Uterus (tissue), 4 donors: ENCODE results near the gene RTP1. TPM values are rescaled to one million over a fixed set of nuclear protein-coding genes. Genes with fewer than 3 reads are reported as not detected.

Source experiments
- DNase-seq, 2 donors: peaks; one replicate each; pipeline ENCODE4 v3.0.0-alpha.2; 2019 to 2020
- H3K27ac ChIP-seq, 2 donors: fragments of 200-600 bp; sonication (generic); 1 replicate in 1 of 2; 2 replicates in 1 of 2; pipeline ENCODE4 v1.5.1; 2016 to 2018
- H3K27me3 ChIP-seq, 2 donors: fragments of 200-600 bp; sonication (generic); one replicate each; pipeline ENCODE4 v1.5.1; 2018 to 2019; ENCODE audit warnings: control low read depth in 1 of 2
- H3K36me3 ChIP-seq, 2 donors: fragments of 200-600 bp; sonication (generic); one replicate each; pipeline ENCODE4 v1.5.1; 2019; ENCODE audit warnings: control low read depth in 1 of 2
- H3K4me1 ChIP-seq, 2 donors: fragments of 200-600 bp; sonication (generic); one replicate each; pipeline ENCODE4 v1.5.1; 2018 to 2019; ENCODE audit warnings: control low read depth in 1 of 2
- H3K4me3 ChIP-seq, 2 donors: fragments of 200-600 bp; sonication (generic); 1 replicate in 1 of 2; 2 replicates in 1 of 2; pipeline ENCODE4 v1.5.1; 2018 to 2019; ENCODE audit warnings: mild to moderate bottlenecking in 1 of 2
- H3K9me3 ChIP-seq, 2 donors: fragments of 200-600 bp; sonication (generic); one replicate each; pipeline ENCODE4 v1.5.1; 2019; ENCODE audit warnings: control low read depth in 1 of 2
- CTCF ChIP-seq, 4 experiments: fragments of 200-600 bp in 2 of 4; fragments of 450-650 bp in 2 of 4; sonication (generic) in 2 of 4; IDR thresholded peaks; one replicate each; pipeline ENCODE4 v1.5.1; 2016 to 2019; ENCODE audit warnings: antibody characterized with exemption in 4 of 4, mild to moderate bottlenecking in 2 of 4, moderate library complexity in 1 of 4
- POLR2A ChIP-seq, 2 donors: fragments of 450-650 bp; IDR thresholded peaks; one replicate each; pipeline ENCODE4 v1.6.1; 2016; ENCODE audit warnings: antibody characterized with exemption in 2 of 2, mild to moderate bottlenecking in 1 of 2, moderate library complexity in 1 of 2
- intact Hi-C: fragments of 100-400 bp; cut with DNase I; formaldehyde crosslinking; loops from one replicate; pipeline ENCODE4 v1.15.1; 2023; ENCODE audit warnings: low total_unique reads
- total RNA-seq, 4 donors: library from RNA; depleted of rRNA in 3 of 4; stranded (reverse); fragments of >200 nt in 3 of 4; gene quantifications; one replicate each; pipeline versions ENCODE4 v1.1.0 to v1.2.4, GENCODE V29; 2014 to 2023
- donor health status: DM: yes; HTN: yes; CAD: no.

RTP1 gene
- total RNA-seq, 4 donors from 2014 or later, result not detected

- Histone ChIP-seq H3K27me3 (no peaks in the 10 kb centered on the region), H3K27ac (no peak overlapping the region), H3K9me3 (no peaks in the 10 kb centered on the region), H3K36me3 (no peaks in the 10 kb centered on the region), H3K4me3 (no peak overlapping the region), H3K4me1 (peaks cover 0 to under 1% of the 10 kb centered on the region in 2 donors)
- no peak for TF ChIP-seq CTCF (IDR thresholded peaks at IDR 0.05)
- TF ChIP-seq POLR2A (IDR thresholded peaks at IDR 0.05), result no peak
- no peak for DNase-seq
- intact Hi-C loops, result no loop called here
Measured at GRCh38 chr3:187172929-187173328, 24.4 kb upstream of the RTP1 start.

- Histone ChIP-seq H3K27ac (no peak overlapping the region), H3K9me3 (no peaks in the 10 kb centered on the region), H3K36me3 (no peaks in the 10 kb centered on the region), H3K4me3 (no peak overlapping the region), H3K27me3 (no peaks in the 10 kb centered on the region), H3K4me1 (no peaks in the 10 kb centered on the region)
- DNase-seq, result no peak
- intact Hi-C loops, result no loop called here
- TF ChIP-seq POLR2A (IDR thresholded peaks at IDR 0.05) (no peak), CTCF (IDR thresholded peaks at IDR 0.05) (no peak)
Measured at GRCh38 chr3:187181454-187182170, 15.7 kb upstream of the RTP1 start.

GRCh38 chr3:187183210-187183862 lies 13.9 kb upstream of the RTP1 start:
- Histone ChIP-seq H3K9me3 (no peaks in the 10 kb centered on the region), H3K4me1 (no peaks in the 10 kb centered on the region), H3K4me3 (no peak overlapping the region), H3K36me3 (no peaks in the 10 kb centered on the region), H3K27ac (no peak overlapping the region), H3K27me3 (no peaks in the 10 kb centered on the region)
- DNase-seq, result no peak
- no peak for TF ChIP-seq POLR2A (IDR thresholded peaks at IDR 0.05)
- intact Hi-C loops, result no loop called here

- no peak for DNase-seq
- H3K27ac ChIP-seq, result no peak overlapping the region
- no peaks in the 10 kb centered on the region for H3K4me1 ChIP-seq
- H3K9me3 ChIP-seq, result no peaks in the 10 kb centered on the region
- H3K4me3 ChIP-seq, result no peak overlapping the region
- no peaks in the 10 kb centered on the region for H3K27me3 ChIP-seq
- intact Hi-C loops, result no loop called here
- H3K36me3 ChIP-seq, result no peaks in the 10 kb centered on the region
- TF ChIP-seq CTCF (IDR thresholded peaks at IDR 0.05) (no peak), POLR2A (IDR thresholded peaks at IDR 0.05) (no peak)
Measured at GRCh38 chr3:187183903-187184302, 13.4 kb upstream of the RTP1 start.

GRCh38 chr3:187185759-187186158 lies 11.5 kb upstream of the RTP1 start:
- Histone ChIP-seq H3K4me3 (no peak overlapping the region), H3K4me1 (no peaks in the 10 kb centered on the region), H3K36me3 (no peaks in the 10 kb centered on the region), H3K9me3 (no peaks in the 10 kb centered on the region), H3K27ac (peak overlapping the region; percentile 72 to 74), H3K27me3 (no peaks in the 10 kb centered on the region)
- DNase-seq, result no peak
- TF ChIP-seq CTCF (IDR thresholded peaks at IDR 0.05) (no peak), POLR2A (IDR thresholded peaks at IDR 0.05) (no peak)
- intact Hi-C loops, result no loop called here
